ENCODE results near the gene MARCHF10.
"Not testable (repeated sequence)": the region's sequence is repeated elsewhere in the genome, so short reads cannot be mapped to it uniquely, and the experiment has no call there.

Gene MARCHF10

DNA sequence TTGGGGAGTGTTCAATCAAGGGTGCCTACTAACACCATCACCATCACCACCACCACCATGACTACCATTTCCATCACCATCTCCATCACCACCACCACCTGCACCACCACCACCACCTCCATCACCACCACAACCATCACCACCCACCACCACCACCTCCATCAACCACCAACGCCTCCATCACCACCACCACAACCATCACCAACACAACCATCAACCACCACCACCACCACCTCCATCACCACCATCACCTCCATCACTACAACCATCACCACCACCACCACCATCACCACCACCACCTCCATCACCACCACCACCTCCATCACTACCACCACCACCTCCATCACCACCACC is 15.7 kb downstream of the MARCHF10 start:
- Histone ChIP-seq H3K4me1 (ENCODE audit: insufficient read depth, insufficient read length) (peaks cover 6% of the 10 kb centered on the region), H3K36me3 (ENCODE audit: insufficient read depth, insufficient read length, low read length) (no peaks in the 10 kb centered on the region), H3K27me3 (ENCODE audit: insufficient read depth, insufficient read length) (no peaks in the 10 kb centered on the region), H3K9me3 (ENCODE audit: insufficient read depth, low read length) (no peaks in the 10 kb centered on the region), H3K4me3 (ENCODE audit: insufficient read length, low read depth) (no peak overlapping the region), H3K9ac (ENCODE audit: insufficient read length, low read depth) (no peak overlapping the region)
- TF ChIP-seq ZNF274 (IDR thresholded peaks at IDR 0.05; ENCODE audit: low read depth, low read length) (no peak), SUZ12 (IDR thresholded peaks at IDR 0.05; ENCODE audit: extremely low read depth, insufficient read depth, insufficient read length) (no peak), YY1 (IDR thresholded peaks at IDR 0.05; ENCODE audit: insufficient read depth, insufficient read length) (no peak)
- DNase-seq (ENCODE audit: low read depth, low spot score), result no peak

DNA sequence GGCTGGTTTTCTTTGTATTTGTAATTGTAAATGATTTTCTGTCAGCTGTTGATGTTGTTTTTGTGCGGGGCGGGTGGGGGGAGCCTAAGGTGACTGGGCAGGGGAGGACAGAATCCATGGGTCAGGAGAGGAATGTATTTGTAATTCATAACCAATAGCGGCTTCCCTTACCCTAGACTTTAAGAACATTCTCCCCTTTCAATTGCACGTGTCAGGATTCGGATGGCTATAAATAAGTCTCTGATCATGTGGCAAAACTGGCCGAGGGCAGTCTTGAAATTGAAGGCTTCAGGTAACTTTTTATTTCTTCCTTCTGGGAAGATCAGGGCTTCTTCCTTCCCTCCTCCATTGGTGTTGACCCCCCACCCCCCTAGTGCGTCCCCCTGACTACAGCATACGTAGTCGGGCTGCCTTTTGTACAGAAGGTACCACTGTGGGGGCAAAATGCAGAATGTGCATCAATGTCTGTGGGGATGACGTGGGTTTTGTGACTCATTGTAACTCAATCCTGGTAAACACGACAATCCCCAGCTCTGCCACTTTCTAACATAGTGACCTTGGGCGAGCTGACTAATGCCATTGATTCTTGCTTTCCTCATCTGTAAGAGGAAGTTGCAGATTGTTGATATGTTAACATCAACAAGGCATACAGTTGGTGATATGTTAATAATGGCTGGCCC is 16.2 kb downstream of the MARCHF10 start:
- H3K9me3 ChIP-seq (ENCODE audit: insufficient read depth, low read length), result no peaks in the 10 kb centered on the region
- TF ChIP-seq SUZ12 (IDR thresholded peaks at IDR 0.05; ENCODE audit: extremely low read depth, insufficient read depth, insufficient read length) (no peak), YY1 (IDR thresholded peaks at IDR 0.05; ENCODE audit: insufficient read depth, insufficient read length) (no peak)
- no peaks in the 10 kb centered on the region for H3K36me3 ChIP-seq (ENCODE audit: insufficient read depth, insufficient read length, low read length)
- H3K27me3 ChIP-seq (ENCODE audit: insufficient read depth, insufficient read length), result no peaks in the 10 kb centered on the region
- H3K4me1 ChIP-seq (ENCODE audit: insufficient read depth, insufficient read length), result peaks cover 6% of the 10 kb centered on the region
- DNase-seq (ENCODE audit: low read depth, low spot score), result no peak
- no peak overlapping the region for H3K4me3 ChIP-seq (ENCODE audit: insufficient read length, low read depth)
- H3K9ac ChIP-seq (ENCODE audit: insufficient read length, low read depth), result no peak overlapping the region

DNA sequence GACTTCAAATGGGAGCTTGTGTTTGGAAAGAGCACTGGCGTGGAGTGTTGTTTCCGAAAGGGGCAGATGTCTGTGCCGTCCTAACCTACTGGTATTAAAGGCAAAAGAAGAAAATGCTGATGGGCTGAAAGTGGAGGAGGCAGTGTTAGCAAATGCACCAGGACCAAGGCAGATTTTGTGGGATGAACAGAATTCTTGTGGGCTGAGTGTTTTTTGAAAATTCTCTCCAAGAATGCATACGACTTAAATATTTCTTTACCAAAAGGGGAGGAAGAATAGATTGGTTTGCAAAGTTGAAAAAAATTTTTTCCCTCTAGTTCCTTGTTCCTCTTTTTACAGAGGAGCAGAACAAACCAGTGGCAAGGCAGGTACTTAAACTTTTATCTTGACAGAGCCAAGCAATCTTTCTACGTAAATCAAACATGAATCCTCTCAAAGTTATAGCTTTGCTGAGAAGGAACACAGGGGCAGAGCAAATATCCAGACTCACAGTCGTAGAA is 16.8 kb downstream of the MARCHF10 start:
- no peak overlapping the region for H3K4me3 ChIP-seq (ENCODE audit: insufficient read length, low read depth)
- no peaks in the 10 kb centered on the region for H3K9me3 ChIP-seq (ENCODE audit: insufficient read depth, low read length)
- DNase-seq (ENCODE audit: low read depth, low spot score), result no peak
- no peak overlapping the region for H3K9ac ChIP-seq (ENCODE audit: insufficient read length, low read depth)
- no peaks in the 10 kb centered on the region for H3K36me3 ChIP-seq (ENCODE audit: insufficient read depth, insufficient read length, low read length)
- TF ChIP-seq YY1 (IDR thresholded peaks at IDR 0.05; ENCODE audit: insufficient read depth, insufficient read length), result no peak
- TF ChIP-seq ZNF274 (IDR thresholded peaks at IDR 0.05; ENCODE audit: low read depth, low read length), result no peak
- TF ChIP-seq SUZ12 (IDR thresholded peaks at IDR 0.05; ENCODE audit: extremely low read depth, insufficient read depth, insufficient read length), result no peak
- peaks cover 6% of the 10 kb centered on the region for H3K4me1 ChIP-seq (ENCODE audit: insufficient read depth, insufficient read length)
- H3K27me3 ChIP-seq (ENCODE audit: insufficient read depth, insufficient read length), result no peaks in the 10 kb centered on the region

DNA sequence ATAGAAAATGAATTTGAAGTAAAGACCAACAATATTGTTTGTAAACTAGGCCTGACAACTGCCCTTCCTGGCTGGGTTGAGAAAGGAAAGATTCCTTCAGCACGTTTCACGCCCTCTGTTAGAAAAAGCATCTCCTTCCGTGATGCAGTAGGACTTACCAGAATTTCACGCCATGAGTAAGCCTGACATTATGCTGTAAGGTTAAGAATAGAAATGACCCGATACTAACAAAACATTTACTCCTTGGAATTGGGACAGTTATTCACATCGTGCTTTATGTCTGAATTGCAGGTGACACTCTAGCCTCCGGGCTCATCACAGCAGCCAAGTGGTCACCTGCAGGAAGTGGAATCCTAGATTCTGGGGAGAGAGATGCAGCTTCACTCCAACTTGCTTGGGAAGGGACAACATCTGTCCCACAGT is 17.5 kb downstream of the MARCHF10 start:
- Histone ChIP-seq H3K9ac (ENCODE audit: insufficient read length, low read depth) (no peak overlapping the region), H3K9me3 (ENCODE audit: insufficient read depth, low read length) (no peaks in the 10 kb centered on the region), H3K36me3 (ENCODE audit: insufficient read depth, insufficient read length, low read length) (no peaks in the 10 kb centered on the region), H3K27me3 (ENCODE audit: insufficient read depth, insufficient read length) (no peaks in the 10 kb centered on the region), H3K4me3 (ENCODE audit: insufficient read length, low read depth) (no peak overlapping the region), H3K4me1 (ENCODE audit: insufficient read depth, insufficient read length) (peaks cover 5% of the 10 kb centered on the region)
- no peak for TF ChIP-seq ZNF274 (IDR thresholded peaks at IDR 0.05; ENCODE audit: low read depth, low read length)
- TF ChIP-seq YY1 (IDR thresholded peaks at IDR 0.05; ENCODE audit: insufficient read depth, insufficient read length), result no peak
- TF ChIP-seq SUZ12 (IDR thresholded peaks at IDR 0.05; ENCODE audit: extremely low read depth, insufficient read depth, insufficient read length), result no peak
- DNase-seq (ENCODE audit: low read depth, low spot score), result no peak

DNA sequence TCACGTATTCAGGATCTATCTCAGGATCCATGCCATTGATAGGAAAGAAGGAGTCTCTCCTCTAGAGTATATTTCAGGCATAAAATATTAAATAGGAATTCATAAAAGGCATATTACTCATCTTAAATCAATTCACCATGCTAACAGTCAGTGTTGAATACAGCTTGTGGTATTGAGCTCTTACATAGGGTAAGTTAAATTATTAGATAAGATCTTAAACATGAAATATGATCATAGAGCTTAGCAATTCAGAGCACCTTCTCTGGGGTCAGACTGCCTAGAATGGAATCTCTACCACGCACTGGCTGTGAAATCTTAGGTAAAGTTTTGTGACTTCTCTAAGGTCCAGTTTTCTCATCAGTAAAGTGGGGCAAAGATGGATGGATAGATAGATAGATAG is 20.7 kb downstream of the MARCHF10 start:
- Histone ChIP-seq H3K27me3 (ENCODE audit: insufficient read depth, insufficient read length) (no peaks in the 10 kb centered on the region), H3K9ac (ENCODE audit: insufficient read length, low read depth) (no peak overlapping the region), H3K4me1 (ENCODE audit: insufficient read depth, insufficient read length) (peaks cover 3% of the 10 kb centered on the region), H3K9me3 (ENCODE audit: insufficient read depth, low read length) (0 out of 2 replicates have a peak, but pooled peaks cover 4% of the 10 kb centered on the region), H3K36me3 (ENCODE audit: insufficient read depth, insufficient read length, low read length) (no peaks in the 10 kb centered on the region), H3K4me3 (ENCODE audit: insufficient read length, low read depth) (no peak overlapping the region)
- DNase-seq (ENCODE audit: low read depth, low spot score), result no peak
- TF ChIP-seq SUZ12 (IDR thresholded peaks at IDR 0.05; ENCODE audit: extremely low read depth, insufficient read depth, insufficient read length) (no peak), ZNF274 (IDR thresholded peaks at IDR 0.05; ENCODE audit: low read depth, low read length) (no peak), YY1 (IDR thresholded peaks at IDR 0.05; ENCODE audit: insufficient read depth, insufficient read length) (no peak)

DNA sequence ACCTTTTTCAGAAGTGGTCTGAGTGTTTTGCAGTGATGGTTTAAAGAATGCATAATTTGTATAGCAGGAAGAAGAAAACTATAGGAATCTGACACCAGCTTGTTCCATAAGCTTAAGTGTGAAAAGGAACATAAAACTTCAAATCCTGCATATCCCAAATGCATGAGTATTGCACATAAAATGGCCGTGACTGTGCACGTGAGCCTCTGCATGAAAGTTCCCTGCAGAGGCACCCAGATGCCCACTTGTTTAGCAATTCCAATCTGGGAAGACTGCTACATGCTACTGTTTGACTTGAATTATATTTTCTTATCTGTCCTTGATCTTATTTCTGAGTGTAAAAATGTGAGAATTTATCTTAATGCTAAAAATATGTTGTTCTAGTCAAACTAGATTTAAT is 21.5 kb downstream of the MARCHF10 start:
- TF ChIP-seq SUZ12 (IDR thresholded peaks at IDR 0.05; ENCODE audit: extremely low read depth, insufficient read depth, insufficient read length) (no peak), ZNF274 (IDR thresholded peaks at IDR 0.05; ENCODE audit: low read depth, low read length) (no peak), YY1 (IDR thresholded peaks at IDR 0.05; ENCODE audit: insufficient read depth, insufficient read length) (no peak)
- Histone ChIP-seq H3K27me3 (ENCODE audit: insufficient read depth, insufficient read length) (no peaks in the 10 kb centered on the region), H3K36me3 (ENCODE audit: insufficient read depth, insufficient read length, low read length) (no peaks in the 10 kb centered on the region), H3K9me3 (ENCODE audit: insufficient read depth, low read length) (0 out of 2 replicates have a peak, but pooled peaks cover 4% of the 10 kb centered on the region), H3K4me1 (ENCODE audit: insufficient read depth, insufficient read length) (no peaks in the 10 kb centered on the region), H3K9ac (ENCODE audit: insufficient read length, low read depth) (no peak overlapping the region), H3K4me3 (ENCODE audit: insufficient read length, low read depth) (no peak overlapping the region)
- no peak for DNase-seq (ENCODE audit: low read depth, low spot score)

DNA sequence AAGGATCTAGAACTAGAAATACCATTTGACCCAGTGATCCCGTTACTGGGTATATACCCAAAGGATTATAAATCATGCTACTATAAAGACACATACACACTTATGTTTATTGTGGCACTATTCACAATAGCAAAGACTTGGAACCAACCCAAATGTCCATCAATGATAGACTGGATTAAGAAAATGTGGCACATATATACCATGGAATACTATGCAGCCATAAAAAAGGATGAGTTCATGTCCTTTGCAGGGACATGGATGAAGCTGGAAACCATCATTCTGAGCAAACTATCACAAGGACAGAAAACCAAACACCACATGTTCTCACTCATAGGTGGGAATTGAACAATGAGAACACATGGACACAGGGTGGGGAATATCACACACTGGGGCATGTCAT is 22.1 kb downstream of the MARCHF10 start:
- H3K4me3 ChIP-seq (ENCODE audit: insufficient read length, low read depth); H3K27me3 ChIP-seq (ENCODE audit: insufficient read depth, insufficient read length); H3K36me3 ChIP-seq (ENCODE audit: insufficient read depth, insufficient read length, low read length); H3K4me1 ChIP-seq (ENCODE audit: insufficient read depth, insufficient read length); DNase-seq (ENCODE audit: low read depth, low spot score); H3K9me3 ChIP-seq (ENCODE audit: insufficient read depth, low read length); H3K9ac ChIP-seq (ENCODE audit: insufficient read length, low read depth): not testable (repeated sequence)

Data from NT2/D1 (cell line).